K562 (cell line): ENCODE data around the gene RNU6-1. TPM values are rescaled to one million over a fixed set of nuclear protein-coding genes. Genes with fewer than 3 reads are reported as not detected.
A peak's percentile ranks its signal among the peaks of the same experiment; 100 is the strongest.

Experiments used
- ATAC-seq: fragments of 200-7000 bp; cut with Tn5 transposase; 3 replicates; pipeline ENCODE4 v1.9.1; 2020; ENCODE audit warnings: moderate library complexity
- BruUV-seq: library from RNA; stranded (reverse); fragments of 400-500 nt; replicated peaks from 2 replicates; lab custom pipeline; 2021; lab: Mats Ljungman, UMichigan
- CTCF ChIA-PET: fragments of 300-600 bp; formaldehyde crosslinking; extraction: SDS; loops from one replicate; lab custom pipeline; 2021; ENCODE audit warnings: low intra/inter-chr PET ratio; lab: Yijun Ruan, JAX
- POLR2A ChIA-PET: fragments of 300-600, 350-650 bp; sonication (Branson Sonifier 250); formaldehyde crosslinking; extraction: SDS; loops from one replicate; lab custom pipeline; 2021; ENCODE audit warnings: antibody characterized with exemption, inconsistent platforms; lab: Yijun Ruan, JAX
- DNase-seq, 4 experiments: peaks; one replicate each; pipeline versions ENCODE4 v3.0.0 to v3.0.0-alpha.2; 2011 to 2018; ENCODE audit warnings: low spot score in 3 of 4, mixed read lengths in 3 of 4; ENCODE audit errors: extremely low read depth in 1 of 4
- FAIRE-seq: peaks from 2 replicates; lab custom pipeline; 2011; peaks lifted over from hg19 to GRCh38; lab: Jason Lieb, UNC
- H2AFZ ChIP-seq: 2 replicates; pipeline ENCODE4 v1.6.0; 2011; ENCODE audit warnings: low read depth, low read length, control low read depth, inconsistent platforms
- H3K27ac ChIP-seq: fragments of 200-600 bp; 3 replicates; pipeline ENCODE4 v1.8.0; 2011; ENCODE audit warnings: low read depth, mild to moderate bottlenecking, control low read depth, inconsistent platforms, low read length, moderate library complexity, mixed read lengths; ENCODE audit errors: extremely low read depth
- H3K27me3 ChIP-seq, 2 experiments: fragments of 300-600 bp in 1 of 2; 2 replicates in 1 of 2; 3 replicates in 1 of 2; pipeline versions ENCODE4 v1.6.0 to v1.8.0; 2011; ENCODE audit warnings: inconsistent platforms in 2 of 2, low read length in 2 of 2, mild to moderate bottlenecking in 1 of 2, mixed read lengths in 1 of 2, moderate library complexity in 1 of 2; ENCODE audit not compliant: control insufficient read depth in 2 of 2, insufficient read depth in 2 of 2
- H3K36me3 ChIP-seq: fragments of 300-600 bp; 3 replicates; pipeline ENCODE4 v1.8.0; 2011; ENCODE audit warnings: mild to moderate bottlenecking, low read length, inconsistent platforms; ENCODE audit not compliant: control insufficient read depth, insufficient read depth
- H3K4me1 ChIP-seq, 2 experiments: fragments of 200-600 bp in 1 of 2; replicated peaks in 1 of 2; 2 replicates in 1 of 2; 3 replicates in 1 of 2; pipeline versions ENCODE4 v1.5.1 to v1.8.0; 2011; ENCODE audit warnings: inconsistent platforms in 2 of 2, low read length in 2 of 2, mild to moderate bottlenecking in 1 of 2, mixed read lengths in 1 of 2, moderate library complexity in 1 of 2; ENCODE audit not compliant: control insufficient read depth in 2 of 2, insufficient read depth in 2 of 2
- H3K4me2 ChIP-seq: 2 replicates; pipeline ENCODE4 v1.6.1; 2011; ENCODE audit warnings: low read length, control low read depth, inconsistent platforms, mixed read lengths; ENCODE audit not compliant: insufficient read depth
- H3K4me3 ChIP-seq: fragments of 200-600 bp; sonication (generic), shearing (Covaris generic); 2 replicates; pipeline ENCODE4 v1.5.1; 2016; ENCODE audit warnings: control low read depth, inconsistent platforms
- H3K79me2 ChIP-seq: fragments of 200-600 bp; 3 replicates; pipeline ENCODE4 v1.8.0; 2011; ENCODE audit warnings: low read length, inconsistent platforms; ENCODE audit not compliant: control insufficient read depth, insufficient read depth
- H3K9ac ChIP-seq, 2 experiments: 2 replicates each; pipeline versions ENCODE4 v1.6.0 to v1.6.1; 2011; ENCODE audit warnings: low read depth in 2 of 2, low read length in 2 of 2, control low read depth in 1 of 2, inconsistent platforms in 1 of 2, mild to moderate bottlenecking in 1 of 2, mixed read lengths in 1 of 2; ENCODE audit not compliant: insufficient read depth in 1 of 2
- H3K9me1 ChIP-seq: one replicate; pipeline ENCODE4 v1.6.0; 2011; ENCODE audit warnings: inconsistent platforms, mild to moderate bottlenecking, low read length, moderate library complexity; ENCODE audit not compliant: control insufficient read depth, insufficient read depth
- H3K9me3 ChIP-seq: replicated peaks from 2 replicates; pipeline ENCODE4 v1.5.1; 2011; ENCODE audit warnings: low read depth, low read length, inconsistent platforms; ENCODE audit not compliant: control insufficient read depth, insufficient read depth
- H4K20me1 ChIP-seq: replicated peaks from 2 replicates; pipeline ENCODE4 v1.6.1; 2011; ENCODE audit warnings: low read length, inconsistent platforms, mixed read lengths; ENCODE audit not compliant: control insufficient read depth, insufficient read depth
- BDP1 ChIP-seq: IDR thresholded peaks from 3 replicates; pipeline ENCODE4 v1.6.1; 2011; ENCODE audit not compliant: insufficient read length, insufficient read depth
- EHMT2 ChIP-seq: fragments of 450-650 bp; IDR thresholded peaks from 2 replicates; pipeline ENCODE4 v1.6.1; 2018; ENCODE audit warnings: antibody characterized with exemption
- FOXP1 ChIP-seq: sonication (generic); formaldehyde crosslinking; IDR thresholded peaks from 2 replicates; pipeline ENCODE4 v1.8.0; 2022; ENCODE audit warnings: mild to moderate bottlenecking, missing genetic modification reagents
- MIER1 ChIP-seq: fragments of 450-650 bp; IDR thresholded peaks from 2 replicates; pipeline ENCODE4 v1.6.1; 2016; ENCODE audit warnings: antibody characterized with exemption, mild to moderate bottlenecking, low read depth
- NELFE ChIP-seq: IDR thresholded peaks from 2 replicates; pipeline ENCODE4 v1.6.1; 2011; ENCODE audit warnings: mild to moderate bottlenecking; ENCODE audit not compliant: insufficient read depth, insufficient read length
- SIN3A ChIP-seq, 2 experiments: fragments of 150-350 bp in 1 of 2; IDR thresholded peaks; 2 replicates each; pipeline ENCODE4 v1.6.1; 2011 to 2016; ENCODE audit warnings: borderline replicate concordance in 2 of 2, low read depth in 2 of 2, low read length in 2 of 2, mild to moderate bottlenecking in 2 of 2, moderate library complexity in 2 of 2; ENCODE audit not compliant: control insufficient read depth in 1 of 2
- SMC3 ChIP-seq: conservative IDR thresholded peaks from 2 replicates; pipeline ENCODE4 v1.6.1; 2011; ENCODE audit warnings: low read depth, low read length, improper control_type of control experiment; ENCODE audit not compliant: insufficient read depth
- TFAP4 ChIP-seq: sonication (generic); formaldehyde crosslinking; IDR thresholded peaks from 2 replicates; pipeline ENCODE4 v1.8.0; 2022; ENCODE audit warnings: missing genetic modification reagents, mild to moderate bottlenecking, moderate library complexity, borderline replicate concordance
- ZNF197 ChIP-seq: fragments of 200-800 bp; sonication (Bioruptor generic); IDR thresholded peaks from 2 replicates; pipeline ENCODE4 v1.6.1; 2016; ENCODE audit warnings: low read depth, missing genetic modification characterization, missing compliant biosample characterization
- ZNF224 ChIP-seq: sonication (generic); formaldehyde crosslinking; IDR thresholded peaks from 2 replicates; pipeline ENCODE4 v1.8.0; 2022; ENCODE audit warnings: mild to moderate bottlenecking, missing genetic modification reagents
- ZNF511 ChIP-seq: sonication (generic); formaldehyde crosslinking; IDR thresholded peaks from 2 replicates; pipeline ENCODE4 v1.8.0; 2022; ENCODE audit warnings: mild to moderate bottlenecking, missing genetic modification reagents
- WGBS: fragments of 100-300 bp; shearing (Covaris generic); methylation state at CpG from one replicate; pipeline ENCODE4 v1.1.6; 2016; ENCODE audit warnings: low coverage, mixed read lengths; ENCODE audit not compliant: insufficient coverage; ENCODE audit errors: missing lambda C conversion rate; 5-methylcytosine and 5-hydroxymethylcytosine counted together
- in situ Hi-C: fragments of 300-500 bp; cut with MboI; formaldehyde crosslinking; loops from 4 replicates; pipeline ENCODE4 v1.15.0; 2018; ENCODE audit warnings: inconsistent platforms, mixed read lengths
- intact Hi-C: fragments of 100-400 bp; cut with micrococcal nuclease; formaldehyde crosslinking; loops from 2 replicates; pipeline ENCODE4 v1.14.2; 2022
- polyA plus RNA-seq, 8 experiments: library from polyadenylated mRNA; depleted of rRNA in 4 of 8; stranded (reverse) in 5 of 8; unstranded in 3 of 8; fragments of >200 nt; fragmentation: Nextera tagmentation in 2 of 8; fragmentation: Illumina TruSeq in 1 of 8; extraction: Ambion mirVana in 2 of 8; extraction: Trizol in 1 of 8; gene quantifications; 2 replicates each; pipeline versions ENCODE4 v1.2.1 to v1.2.3, GENCODE V29; 2011 to 2014; ENCODE audit warnings: inconsistent platforms in 1 of 8, missing spikeins in 1 of 8
- total RNA-seq, 7 experiments: library from RNA; depleted of rRNA in 6 of 7; stranded (reverse); fragments of >200 nt in 6 of 7; fragmentation: Illumina TruSeq in 2 of 7; extraction: Trizol in 2 of 7; gene quantifications; 2 replicates each; pipeline versions ENCODE4 v1.2.1 to v1.2.3, GENCODE V29; 2011 to 2021; ENCODE audit warnings: low replicate concordance in 1 of 7

The RNU6-1 gene
- total and polyA plus RNA-seq, 9 of the 15 experiments (the other 6 are each of a cell fraction or from before 2014, with no cell fraction given) = not detected

GRCh38 chr15:67821784-67822440, 17.9 kb downstream of the RNU6-1 start:
- Histone ChIP-seq H3K9me1 (no peaks in the 10 kb centered on the region), H3K9ac (no peak overlapping the region), H3K4me2 (no peak overlapping the region), H3K27ac (no peak overlapping the region), H3K9me3 (no peaks in the 10 kb centered on the region; the same call in none of the 2 replicates), H3K27me3 (peaks cover 35 to 68% of the 10 kb centered on the region in 2 experiments; a peak in 4 of 5 replicates), H2AFZ (no peak overlapping the region), H3K36me3 (no peaks in the 10 kb centered on the region), H3K4me3 (no peak overlapping the region), H3K79me2 (no peaks in the 10 kb centered on the region), H4K20me1 (peaks cover 8% of the 10 kb centered on the region), H3K4me1 (peaks cover 0 to 46% of the 10 kb centered on the region in 2 experiments; a peak in 2 of 5 replicates)
- no TSS peak for BruUV-seq
- DNase-seq (no peak), FAIRE-seq (no peak), ATAC-seq (no peak)
- TF ChIP-seq NELFE (no peak), ZNF197 (CRISPR knock-in tag) (no peak)
- POLR2A ChIA-PET = interaction anchor here (1.7 kb wide), 1 partner anchor 12 kb away, joined by 6 read pairs; no protein-coding TSS in a partner anchor
- CTCF ChIA-PET = interaction anchor here (0.6 kb wide), 1 partner anchor 300 kb away, joined by 4 read pairs; no protein-coding TSS in a partner anchor
- intact Hi-C loops = no loop called here
- 34% methylated on average over 32 of the region's 43 CpGs for WGBS
- in situ Hi-C loops = no loop called here

- ChIA-PET CTCF (no interaction called here), POLR2A (interaction anchor here (1.7 kb wide), 1 partner anchor 11 kb away, joined by 6 read pairs; no protein-coding TSS in a partner anchor)
- Histone ChIP-seq H3K9ac (no peak overlapping the region), H4K20me1 (peaks cover 8% of the 10 kb centered on the region), H3K27ac (no peak overlapping the region), H3K79me2 (no peaks in the 10 kb centered on the region), H3K4me3 (no peak overlapping the region), H2AFZ (no peak overlapping the region), H3K4me2 (no peak overlapping the region), H3K4me1 (peaks cover 0 to 45% of the 10 kb centered on the region in 2 experiments; a peak in 2 of 5 replicates), H3K27me3 (peaks cover 35 to 68% of the 10 kb centered on the region in 2 experiments; a peak in 4 of 5 replicates), H3K9me1 (no peaks in the 10 kb centered on the region), H3K36me3 (no peaks in the 10 kb centered on the region), H3K9me3 (no peaks in the 10 kb centered on the region; the same call in none of the 2 replicates)
- no TSS peak for BruUV-seq
- 7% methylated on average over 33 of the region's 39 CpGs for WGBS
- FAIRE-seq (no peak), ATAC-seq (peak; percentile 88), DNase-seq (peak; percentile 58 to 78 (median 74))
- in situ Hi-C loops = no loop called here
- intact Hi-C loops = no loop called here
- TF ChIP-seq ZNF511 (CRISPR knock-in tag) (peak; percentile 70; the same call in 1 of the 2 replicates), FOXP1 (peak; percentile 46; the same call in 1 of the 2 replicates), MIER1 (peak; percentile 91), BDP1 (no peak), ZNF224 (CRISPR knock-in tag) (0 out of 2 replicates have a peak, but pooled peaks have one; percentile 36), TFAP4 (CRISPR knock-in tag) (peak; percentile 37; the same call in 1 of the 2 replicates), SIN3A (IDR thresholded peaks at IDR 0.05; ENCODE audit: borderline replicate concordance in 2 of 2, control insufficient read depth in 1 of 2, low read depth in 2 of 2, low read length in 2 of 2) (peak in 1 of 2 experiments; percentile 65; a peak in 1 of 4 replicates), EHMT2 (peak; percentile 95), SMC3 (no peak)
Measured at GRCh38 chr15:67820992-67821783, 18.7 kb downstream of the RNU6-1 start.
